Trophoblast cell (in vitro differentiated cells and primary cell): Measurements from ENCODE around the gene PTPN3.
"Not testable (repeated sequence)": the region's sequence is repeated elsewhere in the genome, so short reads cannot be mapped to it uniquely, and the experiment has no call there.

Experiments used
- DNase-seq, 2 donors: peaks; one replicate each; pipeline ENCODE4 v3.0.0-alpha.2; 2016
- H2AFZ ChIP-seq: 2 replicates; pipeline ENCODE4 v1.6.1; 2013; ENCODE audit warnings: low read length, moderate library complexity, mild to moderate bottlenecking; ENCODE audit not compliant: insufficient read depth, poor library complexity
- H2AK5ac ChIP-seq: 2 replicates; pipeline ENCODE4 v1.6.1; 2013; ENCODE audit warnings: mild to moderate bottlenecking, low read length
- H2BK120ac ChIP-seq: 2 replicates; pipeline ENCODE4 v1.6.1; 2013; ENCODE audit warnings: low read length, mild to moderate bottlenecking, moderate library complexity; ENCODE audit not compliant: insufficient read depth, poor library complexity
- H2BK12ac ChIP-seq: 2 replicates; pipeline ENCODE4 v1.6.1; 2013; ENCODE audit warnings: mild to moderate bottlenecking, low read length, moderate library complexity
- H2BK5ac ChIP-seq: 2 replicates; pipeline ENCODE4 v1.6.1; 2013; ENCODE audit warnings: low read length, low read depth, moderate library complexity, mild to moderate bottlenecking; ENCODE audit not compliant: poor library complexity
- H3K14ac ChIP-seq: 2 replicates; pipeline ENCODE4 v1.6.1; 2013; ENCODE audit warnings: mild to moderate bottlenecking, low read length
- H3K18ac ChIP-seq: 2 replicates; pipeline ENCODE4 v1.6.1; 2013; ENCODE audit warnings: mild to moderate bottlenecking, low read length
- H3K23ac ChIP-seq: 2 replicates; pipeline ENCODE4 v1.6.1; 2013; ENCODE audit warnings: low read length
- H3K27ac ChIP-seq: 2 replicates; pipeline ENCODE4 v1.5.1; 2013; ENCODE audit warnings: low read depth, mild to moderate bottlenecking, inconsistent platforms, low read length, moderate library complexity
- H3K27me3 ChIP-seq: 2 replicates; pipeline ENCODE4 v1.6.1; 2013; ENCODE audit warnings: inconsistent platforms, mild to moderate bottlenecking, low read length, moderate library complexity; ENCODE audit not compliant: insufficient read depth
- H3K36me3 ChIP-seq, 2 experiments: 1 replicate in 1 of 2; 2 replicates in 1 of 2; pipeline ENCODE4 v1.6.1; 2013; ENCODE audit warnings: low read length in 2 of 2, mild to moderate bottlenecking in 2 of 2, moderate library complexity in 1 of 2; ENCODE audit not compliant: insufficient read depth in 2 of 2, control insufficient read depth in 1 of 2
- H3K4ac ChIP-seq: 2 replicates; pipeline ENCODE4 v1.6.1; 2013; ENCODE audit warnings: low read depth, mild to moderate bottlenecking, low read length, moderate library complexity
- H3K4me1 ChIP-seq, 2 experiments: 1 replicate in 1 of 2; 2 replicates in 1 of 2; pipeline ENCODE4 v1.6.1; 2013; ENCODE audit warnings: low read length in 2 of 2, mild to moderate bottlenecking in 2 of 2, moderate library complexity in 1 of 2; ENCODE audit not compliant: insufficient read depth in 2 of 2, control insufficient read depth in 1 of 2
- H3K4me2 ChIP-seq: 2 replicates; pipeline ENCODE4 v1.6.1; 2013; ENCODE audit warnings: inconsistent platforms, mild to moderate bottlenecking, low read length, moderate library complexity
- H3K4me3 ChIP-seq: 2 replicates; pipeline ENCODE4 v1.5.1; 2013; ENCODE audit warnings: mild to moderate bottlenecking, low read depth, low read length, inconsistent platforms
- H3K79me1 ChIP-seq: one replicate; pipeline ENCODE4 v1.6.1; 2013; ENCODE audit warnings: low read length
- H3K79me2 ChIP-seq: 2 replicates; pipeline ENCODE4 v1.6.1; 2013; ENCODE audit warnings: low read length, mild to moderate bottlenecking; ENCODE audit not compliant: control insufficient read depth, insufficient read depth, poor library complexity
- H3K9ac ChIP-seq: 2 replicates; pipeline ENCODE4 v1.6.1; 2013; ENCODE audit warnings: mild to moderate bottlenecking, low read length
- H3K9me3 ChIP-seq: 2 replicates; pipeline ENCODE4 v1.6.1; 2013; ENCODE audit warnings: low read depth, mild to moderate bottlenecking, control low read depth, inconsistent platforms, low read length; ENCODE audit not compliant: insufficient read depth
- H4K12ac ChIP-seq: 2 replicates; pipeline ENCODE4 v1.6.1; 2013; ENCODE audit warnings: low read depth, mild to moderate bottlenecking, low read length, moderate library complexity
- H4K8ac ChIP-seq: 2 replicates; pipeline ENCODE4 v1.6.1; 2013; ENCODE audit warnings: low read depth, mild to moderate bottlenecking, low read length, moderate library complexity
- H4K91ac ChIP-seq: one replicate; pipeline ENCODE4 v1.6.1; 2013; ENCODE audit warnings: low read depth, mild to moderate bottlenecking, low read length, moderate library complexity
- WGBS: extraction: QIAGEN DNeasy Blood & Tissue Kit; methylation state at CpG from one replicate; pipeline ENCODE4 v1.1.7; 2013; ENCODE audit warnings: missing lambda C conversion rate; ENCODE audit not compliant: insufficient read length, insufficient coverage; ENCODE audit errors: extremely low coverage; 5-methylcytosine and 5-hydroxymethylcytosine counted together

PTPN3 gene

DNA sequence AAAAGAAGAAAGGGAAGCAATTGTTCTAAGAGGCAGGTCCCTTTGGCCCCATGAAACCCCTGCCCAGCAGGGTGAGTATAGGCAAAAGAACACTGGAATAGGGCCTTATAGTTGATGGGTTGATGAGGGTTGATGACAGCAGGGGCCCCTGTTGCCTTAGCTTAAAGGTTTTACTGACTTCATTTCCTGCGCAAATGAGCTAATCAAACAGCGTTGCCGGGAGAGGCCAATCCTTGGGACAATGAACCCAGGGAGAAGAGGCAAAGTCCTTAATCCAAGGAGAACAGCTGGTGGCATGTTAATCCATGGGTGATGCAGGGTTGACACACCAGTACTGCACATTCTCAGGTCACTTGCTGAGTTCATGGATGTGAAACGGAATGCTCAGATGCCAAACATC, 155.2 kb downstream of the PTPN3 start:
- Histone ChIP-seq H3K79me2 (no peaks in the 10 kb centered on the region), H3K4me1 (peaks cover 17 to 21% of the 10 kb centered on the region in 2 experiments), H3K4me3 (no peak overlapping the region), H2BK5ac (no peak overlapping the region), H4K91ac (no peak overlapping the region), H3K36me3 (no peaks in the 10 kb centered on the region), H3K27me3 (no peaks in the 10 kb centered on the region), H2BK12ac (no peak overlapping the region), H3K9ac (no peak overlapping the region), H2AK5ac (no peak overlapping the region), H2AFZ (no peak overlapping the region), H4K8ac (no peak overlapping the region), H3K23ac (no peak overlapping the region), H3K79me1 (peaks cover 9% of the 10 kb centered on the region), H2BK120ac (no peak overlapping the region), H4K12ac (no peak overlapping the region), H3K14ac (no peak overlapping the region), H3K4ac (no peak overlapping the region), H3K4me2 (no peak overlapping the region), H3K18ac (no peak overlapping the region), H3K27ac (no peak overlapping the region), H3K9me3 (no peaks in the 10 kb centered on the region)
- no peak for DNase-seq
- WGBS: no CpG with 5 or more reads among the region's 4 CpGs

DNA sequence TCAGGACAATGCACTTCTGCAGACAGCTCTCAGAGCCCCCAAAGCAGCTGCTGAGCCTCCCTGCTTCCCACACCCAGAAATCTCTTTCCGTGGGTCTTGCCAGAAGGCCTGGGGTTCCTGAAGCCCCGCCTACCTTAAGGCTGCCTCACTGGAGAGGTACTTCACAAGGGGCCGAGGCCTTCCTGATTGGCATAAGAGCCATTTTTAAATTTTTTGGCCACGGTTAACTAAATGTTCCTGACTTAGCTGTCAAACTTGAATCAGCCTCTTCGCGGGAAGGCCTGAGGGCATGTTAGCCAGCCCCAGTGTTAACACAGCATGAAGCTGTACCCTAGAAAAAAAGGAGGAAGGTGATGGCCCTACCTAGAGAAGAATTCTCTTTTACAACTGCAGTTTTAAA, 156.5 kb downstream of the PTPN3 start:
- no peaks in the 10 kb centered on the region for H3K27me3 ChIP-seq
- H2BK120ac ChIP-seq: no peak overlapping the region
- no peaks in the 10 kb centered on the region for H3K9me3 ChIP-seq
- no peak overlapping the region for H4K8ac ChIP-seq
- H4K12ac ChIP-seq: no peak overlapping the region
- no peak overlapping the region for H2BK5ac ChIP-seq
- H4K91ac ChIP-seq: no peak overlapping the region
- no peak overlapping the region for H2AFZ ChIP-seq
- no peak overlapping the region for H3K9ac ChIP-seq
- no peaks in the 10 kb centered on the region for H3K36me3 ChIP-seq
- H3K27ac ChIP-seq: no peak overlapping the region
- no peak overlapping the region for H3K18ac ChIP-seq
- peak overlapping the region; percentile 18 for H2BK12ac ChIP-seq
- H3K4me3 ChIP-seq: no peak overlapping the region
- no peak overlapping the region for H3K23ac ChIP-seq
- DNase-seq: peak in 1 of 2 donors; percentile 7
- no CpG with 5 or more reads among the region's 6 CpGs for WGBS
- no peak overlapping the region for H3K4me2 ChIP-seq
- no peak overlapping the region for H3K14ac ChIP-seq
- peaks cover 14 to 19% of the 10 kb centered on the region in 2 experiments for H3K4me1 ChIP-seq
- H2AK5ac ChIP-seq: no peak overlapping the region
- no peaks in the 10 kb centered on the region for H3K79me2 ChIP-seq
- H3K79me1 ChIP-seq: peaks cover 7% of the 10 kb centered on the region
- no peak overlapping the region for H3K4ac ChIP-seq

DNA sequence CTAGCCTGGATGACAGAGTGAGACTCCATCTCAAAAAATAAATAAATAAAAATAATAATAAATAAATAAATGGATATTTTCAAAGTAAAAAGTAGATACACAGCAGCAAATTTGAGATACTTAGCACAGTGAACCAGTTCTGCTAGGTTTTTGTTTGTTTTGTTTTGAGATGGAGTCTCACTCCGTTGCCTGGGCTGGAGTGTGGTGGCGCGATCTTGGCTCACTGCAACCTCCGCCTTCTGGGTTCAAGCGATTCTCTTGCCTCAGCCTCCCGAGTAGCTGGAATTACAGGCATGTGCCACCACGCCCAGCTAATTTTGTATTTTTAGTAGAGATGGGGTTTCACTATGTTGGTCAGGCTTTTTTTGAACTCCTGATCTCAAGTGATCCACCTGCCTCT, 157.1 kb downstream of the PTPN3 start:
- not testable (repeated sequence) for H3K79me2 ChIP-seq, H3K27me3 ChIP-seq, H3K27ac ChIP-seq, H3K4ac ChIP-seq, H3K9me3 ChIP-seq, H3K79me1 ChIP-seq, H4K12ac ChIP-seq, H3K9ac ChIP-seq, H3K4me2 ChIP-seq, H4K8ac ChIP-seq, H3K18ac ChIP-seq, H2AFZ ChIP-seq, H3K36me3 ChIP-seq, H2BK5ac ChIP-seq, H3K23ac ChIP-seq, H2BK120ac ChIP-seq, H2AK5ac ChIP-seq, H2BK12ac ChIP-seq, H3K4me3 ChIP-seq, H4K91ac ChIP-seq, H3K14ac ChIP-seq
- peaks cover 17 to 22% of the 10 kb centered on the region in 2 experiments for H3K4me1 ChIP-seq
- no CpG with 5 or more reads among the region's 7 CpGs for WGBS
- DNase-seq: peak in 1 of 2 donors; percentile 23

DNA sequence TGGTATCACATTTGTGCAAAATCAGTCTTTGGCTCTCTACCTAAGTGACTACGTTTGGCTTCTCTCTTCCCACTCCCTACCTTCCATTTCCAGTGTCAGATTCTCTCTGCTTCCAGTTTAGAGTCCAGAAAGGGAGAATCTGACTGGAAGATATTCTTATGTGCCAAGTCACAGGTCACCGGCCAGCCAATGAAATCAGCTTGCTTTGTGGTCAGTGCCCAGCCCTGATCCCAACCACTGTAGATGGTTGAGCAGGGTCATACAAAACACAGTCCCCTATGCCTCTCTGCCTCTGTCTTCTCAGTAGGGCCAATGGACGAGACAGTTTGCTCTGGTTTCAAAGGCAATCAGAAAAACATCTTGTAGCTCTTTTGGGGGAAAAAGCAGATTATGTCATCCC, 161.7 kb downstream of the PTPN3 start:
- DNase-seq: no peak
- H3K23ac ChIP-seq: no peak overlapping the region
- no peak overlapping the region for H3K9ac ChIP-seq
- H3K4me1 ChIP-seq: peaks cover 6 to 7% of the 10 kb centered on the region in 2 experiments
- H2AK5ac ChIP-seq: no peak overlapping the region
- no peak overlapping the region for H3K18ac ChIP-seq
- no peak overlapping the region for H4K12ac ChIP-seq
- no CpG with 5 or more reads among the region's 3 CpGs for WGBS
- no peak overlapping the region for H3K4ac ChIP-seq
- peak overlapping the region; percentile 5 for H2BK120ac ChIP-seq
- no peak overlapping the region for H4K91ac ChIP-seq
- no peak overlapping the region for H2BK5ac ChIP-seq
- no peak overlapping the region for H3K14ac ChIP-seq
- no peak overlapping the region for H3K4me2 ChIP-seq
- no peak overlapping the region for H3K27ac ChIP-seq
- H3K79me1 ChIP-seq: no peaks in the 10 kb centered on the region
- no peaks in the 10 kb centered on the region for H3K27me3 ChIP-seq
- no peaks in the 10 kb centered on the region for H3K36me3 ChIP-seq
- H3K4me3 ChIP-seq: no peak overlapping the region
- no peaks in the 10 kb centered on the region for H3K9me3 ChIP-seq
- no peak overlapping the region for H4K8ac ChIP-seq
- no peaks in the 10 kb centered on the region for H3K79me2 ChIP-seq
- H2BK12ac ChIP-seq: peak overlapping the region; percentile 65
- no peak overlapping the region for H2AFZ ChIP-seq
